C1 segment of cervical spinal cord (tissue), 14 donors: ENCODE results near the gene BMP4.

Source experiments
- DNase-seq, 14 donors: peaks; one replicate each; lab custom pipeline; 2025; lab: John Stamatoyannopoulos, UW

Gene BMP4

DNA sequence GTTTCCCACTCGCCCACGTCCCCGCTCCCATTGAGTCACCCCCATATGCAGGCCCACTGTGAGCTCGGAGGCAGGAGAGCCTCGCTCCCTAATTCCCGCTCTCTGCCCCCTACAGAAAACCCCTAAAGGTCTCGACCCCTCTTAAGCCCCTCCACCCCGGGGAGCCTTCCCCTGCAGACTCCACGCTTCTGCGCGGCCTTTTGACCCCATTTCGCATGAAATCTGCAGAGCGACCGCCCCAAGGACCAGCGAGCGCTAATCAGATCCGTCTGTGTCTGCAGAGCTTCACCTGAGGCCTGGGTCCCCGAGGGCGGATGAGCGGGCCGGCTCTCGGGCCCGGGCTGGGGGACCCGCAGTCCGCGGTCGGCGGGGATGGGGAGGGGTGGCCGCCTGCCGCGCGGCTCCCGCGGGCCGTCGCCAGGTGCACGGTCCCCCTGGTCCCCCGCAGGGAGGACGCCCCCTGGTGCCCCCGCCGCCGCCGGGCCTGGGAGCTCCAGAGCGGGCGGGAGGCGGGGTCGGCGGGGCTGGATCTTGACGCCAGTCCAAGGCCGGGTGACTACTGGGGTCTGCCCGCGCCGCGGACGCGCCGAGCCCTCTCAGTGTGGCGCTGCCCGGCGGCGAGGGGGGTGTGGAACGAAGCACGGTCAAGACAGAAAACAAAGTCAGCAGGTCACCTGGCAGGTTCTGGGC lies 10.1 kb downstream of the BMP4 start:
- peak in 1 of 14 donors; percentile 18 for DNase-seq

DNA sequence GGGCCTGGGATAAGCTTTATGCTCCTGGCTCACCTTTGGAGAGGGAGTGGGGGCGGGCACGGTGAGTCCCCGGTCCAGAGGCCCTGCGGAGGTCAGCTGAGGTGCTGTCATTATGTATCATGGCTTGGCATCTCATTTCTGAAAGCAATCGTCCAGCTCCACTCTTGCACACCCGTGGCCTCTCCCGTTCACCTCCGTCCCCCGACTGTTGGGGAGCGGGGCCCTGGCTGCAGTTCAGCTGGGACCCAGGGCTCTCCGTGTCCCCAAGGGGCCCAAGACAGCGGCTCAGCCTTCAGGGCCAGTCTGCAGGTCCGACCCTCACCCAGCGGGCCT lies 10.6 kb downstream of the BMP4 start:
- no peak for DNase-seq

DNA sequence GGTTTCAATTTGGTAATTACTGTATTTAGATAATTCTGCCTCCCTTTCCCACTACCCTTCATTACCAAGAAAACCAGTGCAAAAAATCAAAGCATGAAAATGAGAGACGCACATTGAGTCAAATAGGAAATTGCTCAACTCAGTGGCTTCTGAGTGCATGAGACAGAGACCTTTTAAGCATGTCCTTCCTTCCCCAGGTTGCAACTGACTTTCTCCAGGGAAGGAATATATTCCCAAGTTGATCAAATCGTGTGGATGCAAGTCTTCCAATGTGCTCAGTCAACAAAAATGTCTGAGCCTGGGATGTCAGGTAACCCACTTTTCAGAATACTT lies 12.9 kb downstream of the BMP4 start:
- no peak for DNase-seq

DNA sequence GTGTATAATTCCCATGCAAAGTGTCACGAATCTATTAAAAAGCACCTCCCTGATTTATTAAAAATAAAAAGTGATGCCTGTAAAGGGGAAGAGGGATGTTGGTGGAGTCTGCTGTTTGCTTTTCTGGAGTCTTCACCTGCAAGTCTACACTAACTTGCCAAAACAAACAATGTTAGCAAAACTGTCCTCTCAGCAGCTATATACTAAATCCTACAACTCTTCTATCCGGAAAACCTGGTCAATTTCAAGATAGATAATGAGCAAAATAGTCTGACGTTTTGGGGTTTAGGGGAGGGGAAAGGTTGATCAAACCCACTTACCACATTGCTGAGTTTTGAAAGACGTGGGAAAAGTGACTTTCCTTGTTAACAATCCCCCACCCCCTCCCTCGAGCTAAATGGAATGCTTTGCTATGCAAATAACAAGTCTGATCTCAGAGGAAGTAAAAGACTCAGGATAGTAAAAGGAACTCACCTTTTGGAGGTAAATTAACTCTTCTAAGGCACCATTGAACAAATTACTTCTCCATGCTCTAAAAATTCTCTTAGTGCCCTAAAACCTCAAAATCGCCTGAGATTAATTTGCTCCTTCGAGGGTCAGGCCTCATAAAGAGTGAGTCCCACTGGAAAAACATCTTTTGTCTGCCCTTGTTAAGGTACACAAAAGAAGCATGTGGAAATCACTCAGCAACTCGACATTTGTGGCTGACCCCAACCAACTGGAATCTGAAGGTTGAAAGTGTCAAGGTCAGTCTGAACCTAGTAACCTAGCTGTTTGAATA lies 13.5 kb downstream of the BMP4 start:
- no peak for DNase-seq

DNA sequence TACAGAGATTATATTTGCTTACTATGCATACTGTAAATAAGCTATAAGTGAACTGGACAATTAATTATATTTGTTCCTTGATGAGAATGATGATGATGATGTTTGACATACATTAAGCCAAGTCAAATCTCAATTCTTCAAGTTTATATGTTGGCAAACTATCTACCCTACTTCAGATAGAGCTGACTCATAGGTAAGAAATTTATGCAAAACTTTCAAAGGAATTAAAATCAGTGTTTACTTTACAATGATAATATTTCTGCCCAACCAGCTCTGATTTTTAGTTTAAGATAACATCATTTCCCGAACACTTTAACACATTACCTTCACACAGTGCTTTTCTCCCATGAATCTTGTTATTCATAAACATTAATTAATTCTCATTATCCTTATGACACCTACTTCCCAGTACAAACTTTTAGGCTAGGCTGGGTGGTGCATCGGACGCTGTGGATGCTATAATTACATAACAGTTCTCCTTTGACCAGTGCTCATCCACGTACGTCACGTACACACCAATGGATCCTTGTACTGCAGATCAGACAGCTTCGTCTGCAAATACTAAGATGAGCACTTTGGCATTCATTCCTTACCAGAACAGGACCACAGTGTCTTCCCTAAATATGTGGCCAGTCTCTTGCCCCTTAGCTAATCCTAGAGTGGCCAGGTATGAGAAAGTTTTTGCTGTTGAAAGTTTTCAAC lies 18.3 kb downstream of the BMP4 start:
- DNase-seq, result no peak

DNA sequence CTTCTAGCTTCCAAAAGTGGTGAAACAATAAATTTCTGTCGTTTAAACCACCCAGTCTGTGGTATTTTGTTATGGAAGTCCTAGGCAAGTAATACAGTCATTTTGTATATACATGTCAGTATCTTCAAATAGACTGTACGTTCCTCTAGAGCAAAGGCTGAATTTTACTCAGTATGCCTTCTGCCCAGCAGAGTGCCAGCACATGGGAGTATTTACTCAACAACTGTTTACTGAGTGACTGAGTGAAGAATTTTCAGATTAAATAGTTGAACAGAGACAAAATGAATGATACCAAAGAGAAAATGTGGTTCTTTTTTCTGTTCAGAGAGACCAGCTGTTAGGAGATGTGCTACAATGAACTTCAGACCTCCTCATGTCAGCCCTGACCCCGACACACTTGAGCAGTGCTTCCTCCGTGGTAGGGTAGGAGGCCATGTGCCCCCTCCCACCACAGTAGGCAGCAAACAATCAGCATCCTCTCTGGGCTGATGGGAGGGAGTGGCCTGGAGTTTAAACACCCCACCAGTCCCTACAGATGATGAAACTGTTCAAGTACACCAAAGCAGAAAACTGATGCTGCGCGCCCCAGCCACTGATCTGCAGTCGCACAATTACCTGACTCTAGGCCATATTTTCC lies 21.7 kb downstream of the BMP4 start:
- no peak for DNase-seq

DNA sequence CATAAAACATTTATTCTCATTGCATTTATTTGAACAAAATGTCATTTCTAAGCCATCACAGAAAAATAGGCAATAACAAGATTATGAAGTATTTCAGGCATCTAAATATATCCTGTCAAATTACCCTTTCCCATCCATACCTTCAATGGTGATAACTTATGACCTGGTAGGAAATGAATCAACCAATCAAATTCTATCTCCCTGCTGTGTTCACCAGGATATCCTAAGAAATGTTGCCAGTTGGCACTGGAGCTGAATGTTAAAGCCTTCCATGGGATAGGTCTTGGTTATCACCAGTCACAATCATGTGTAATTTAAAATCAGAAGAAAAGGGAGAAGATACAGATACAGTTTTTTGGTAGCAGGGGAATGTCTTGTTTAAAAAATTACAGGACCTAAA lies 23.7 kb downstream of the BMP4 start:
- no peak for DNase-seq

DNA sequence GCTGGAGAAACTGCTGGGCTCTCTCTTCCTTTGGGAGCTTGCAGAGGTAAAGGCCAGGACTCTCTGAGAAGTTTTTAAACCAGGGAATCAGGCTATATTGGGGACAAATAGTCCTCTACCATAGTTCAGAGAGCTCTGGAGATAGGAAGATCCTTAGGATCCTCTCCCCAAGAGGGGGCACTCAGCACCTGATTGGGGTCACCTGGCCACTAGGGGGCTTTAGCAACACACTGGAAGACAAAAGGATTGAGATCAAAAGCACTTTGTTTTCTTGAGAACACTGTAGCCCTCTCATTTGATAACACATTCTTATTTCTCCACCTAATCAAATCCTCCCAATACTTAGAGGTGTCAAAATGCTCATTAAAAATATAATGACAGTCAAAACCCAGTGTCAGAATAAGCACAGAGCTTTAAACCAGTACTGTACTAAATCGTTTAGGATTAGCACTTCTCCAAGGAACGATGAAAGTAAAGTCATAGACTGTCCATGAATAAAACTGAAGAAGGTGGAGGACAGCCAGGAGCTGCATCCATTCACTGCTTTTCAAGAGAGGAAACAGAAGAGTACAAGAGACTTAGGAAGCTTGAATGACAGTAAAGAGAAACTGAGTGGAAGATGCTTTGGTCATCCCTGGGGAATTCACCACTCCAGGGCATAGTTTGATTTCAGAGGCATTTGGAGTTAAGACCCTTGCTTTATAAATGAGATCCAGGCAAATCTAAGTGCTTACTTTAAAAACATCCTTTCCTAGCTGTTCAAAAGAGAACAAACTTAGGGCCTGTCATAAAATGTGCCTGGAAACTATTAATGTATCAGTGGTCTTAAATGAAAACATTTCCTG lies 26.5 kb downstream of the BMP4 start:
- DNase-seq, result no peak

DNA sequence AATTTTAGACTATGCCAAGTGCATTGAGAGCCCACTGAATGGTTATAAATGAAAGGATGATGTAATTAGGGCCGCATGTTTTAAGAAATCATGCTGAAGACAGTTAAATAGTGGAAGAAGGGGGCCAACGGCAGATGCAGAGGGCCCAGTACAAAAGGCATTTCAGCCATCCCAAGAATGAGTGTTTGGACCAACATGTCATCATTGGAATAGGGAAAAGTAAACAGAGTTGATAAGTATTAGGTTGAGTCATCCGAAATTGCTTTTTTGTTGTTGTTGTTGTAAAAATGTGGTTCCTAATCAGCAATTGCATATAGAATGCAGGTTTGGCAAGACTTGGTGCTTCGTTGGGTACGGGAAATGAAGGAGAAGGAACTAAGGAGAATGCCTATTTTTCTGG lies 29.5 kb downstream of the BMP4 start:
- DNase-seq, result no peak

DNA sequence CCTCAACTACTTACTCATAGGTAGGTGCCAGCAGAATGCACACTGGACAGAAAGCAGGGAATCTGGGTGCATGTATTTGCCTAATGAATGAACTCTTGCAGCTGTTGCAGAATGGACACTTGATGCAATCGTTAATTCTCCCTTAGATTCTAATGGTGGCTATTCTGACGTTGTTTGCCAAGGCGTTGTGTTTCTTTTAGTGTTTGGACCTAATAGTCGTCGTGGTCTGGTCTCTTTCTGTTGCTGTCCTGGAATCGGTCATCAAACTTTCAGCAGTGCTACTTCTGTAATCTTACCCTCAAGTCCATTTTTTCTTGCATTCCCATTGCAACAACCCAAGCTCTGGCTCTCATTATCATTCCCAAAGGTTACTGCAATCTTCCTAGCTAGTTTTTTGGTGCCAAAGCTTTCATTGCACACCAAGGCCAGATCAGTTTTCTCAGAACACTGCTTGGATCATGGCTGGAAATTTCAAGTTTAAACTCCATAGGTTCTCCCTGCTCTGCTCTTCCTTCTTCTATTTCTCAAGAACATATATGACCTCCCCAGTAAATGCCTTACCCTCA lies 31.3 kb downstream of the BMP4 start:
- no peak for DNase-seq

DNA sequence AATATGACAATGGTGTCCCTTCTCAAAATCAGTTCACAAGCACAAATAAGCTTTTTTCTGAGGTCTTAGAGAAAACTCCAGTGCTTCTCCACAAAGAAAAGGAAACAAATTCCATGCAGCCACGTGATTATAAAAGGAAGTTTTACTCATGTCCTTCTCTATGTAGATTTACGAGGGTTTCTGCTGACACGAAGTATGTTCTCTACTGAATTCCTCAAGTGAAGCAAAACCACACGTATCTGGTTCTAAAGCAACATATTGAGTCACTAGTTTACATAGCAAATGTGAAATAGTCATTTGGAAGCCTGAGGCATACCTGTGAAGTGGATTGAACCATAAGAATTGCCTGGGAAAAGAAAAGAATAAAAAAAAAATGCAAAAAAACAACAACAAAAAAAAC lies 31.9 kb downstream of the BMP4 start:
- DNase-seq, result no peak

DNA sequence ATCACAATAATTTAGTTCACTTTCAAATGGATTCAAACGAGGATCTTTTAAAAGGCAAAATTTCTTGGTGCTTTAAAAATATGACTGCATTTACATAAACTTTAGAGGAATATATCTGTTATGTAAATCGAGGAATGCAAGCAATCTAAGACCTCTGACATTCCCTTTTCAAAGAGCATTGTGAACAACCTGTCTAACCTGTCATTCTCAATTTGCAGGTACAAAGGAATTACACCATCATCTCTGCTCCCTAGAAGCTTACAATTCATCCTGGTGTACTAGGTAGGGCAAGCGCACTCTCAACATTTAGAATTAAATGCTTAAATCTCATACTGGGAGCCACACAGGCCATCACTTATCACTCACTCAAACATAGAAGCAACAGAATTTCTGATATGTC lies 35.6 kb downstream of the BMP4 start:
- no peak for DNase-seq

DNA sequence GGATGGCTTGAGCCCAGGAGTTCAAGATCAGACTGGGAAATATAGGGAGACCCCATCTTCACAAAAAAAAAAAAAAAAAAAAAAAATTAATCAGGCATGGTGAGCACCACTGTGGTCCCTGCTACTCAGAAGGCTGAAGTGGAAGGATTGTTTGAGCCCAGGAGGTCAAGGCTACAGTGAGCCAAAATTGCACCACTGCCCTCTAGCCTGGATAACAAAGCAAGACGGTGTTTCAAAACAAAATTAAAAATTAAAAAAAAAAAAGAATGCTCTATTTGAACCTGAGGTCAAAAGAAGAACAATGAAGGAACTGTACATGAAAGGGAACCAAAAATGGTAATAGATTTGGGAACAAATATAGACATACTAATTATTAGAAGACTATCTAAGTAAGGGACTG lies 40.4 kb downstream of the BMP4 start:
- no peak for DNase-seq

DNA sequence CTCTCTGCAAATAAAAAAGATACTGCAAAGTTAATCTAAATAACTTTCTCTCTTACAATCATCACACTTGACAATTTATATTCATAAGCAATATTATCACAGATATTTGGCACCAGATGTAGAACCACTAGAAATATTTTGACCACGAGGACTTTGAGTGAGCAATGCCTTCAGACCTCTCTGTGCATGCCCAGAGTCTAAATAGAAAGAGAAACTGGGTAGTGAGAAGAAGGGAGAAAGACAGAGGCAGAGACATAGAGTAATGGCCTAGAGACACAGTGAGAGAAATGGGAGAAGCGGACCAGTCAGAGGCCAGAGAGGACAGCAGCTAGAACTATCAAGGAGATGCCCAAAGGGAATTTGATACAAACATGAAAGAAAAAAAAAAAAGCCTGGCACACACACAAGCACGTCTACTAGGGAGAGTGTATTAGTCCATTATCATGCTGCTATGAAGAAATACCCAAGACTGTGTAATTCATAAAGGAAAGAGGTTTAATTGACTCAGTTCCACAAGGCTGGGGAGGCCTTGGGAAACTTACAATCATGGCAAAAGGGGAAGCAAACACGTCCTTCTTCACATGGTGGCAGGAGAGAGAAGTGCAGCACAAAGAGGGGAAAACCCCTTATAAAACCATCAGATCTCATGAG lies 41.1 kb downstream of the BMP4 start:
- DNase-seq, result no peak

DNA sequence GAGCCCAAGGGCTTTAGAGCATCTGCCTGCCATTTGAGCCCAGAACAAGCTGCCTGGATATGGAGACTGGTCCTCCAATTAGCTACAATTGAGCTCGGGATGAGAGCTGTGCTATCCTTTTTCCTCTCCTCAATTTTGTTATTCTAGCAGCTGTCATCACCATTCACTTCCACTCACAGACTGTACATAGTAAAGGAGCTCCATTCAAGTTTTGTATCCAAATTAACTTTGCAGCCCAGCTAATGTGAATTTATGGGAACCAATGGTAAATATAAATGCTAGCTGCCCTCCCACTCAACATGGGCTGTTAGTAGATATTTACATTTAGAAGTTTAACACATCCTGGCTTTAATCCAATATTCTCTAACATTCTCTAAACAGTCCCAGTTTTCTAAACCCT lies 44.6 kb downstream of the BMP4 start:
- no peak for DNase-seq

DNA sequence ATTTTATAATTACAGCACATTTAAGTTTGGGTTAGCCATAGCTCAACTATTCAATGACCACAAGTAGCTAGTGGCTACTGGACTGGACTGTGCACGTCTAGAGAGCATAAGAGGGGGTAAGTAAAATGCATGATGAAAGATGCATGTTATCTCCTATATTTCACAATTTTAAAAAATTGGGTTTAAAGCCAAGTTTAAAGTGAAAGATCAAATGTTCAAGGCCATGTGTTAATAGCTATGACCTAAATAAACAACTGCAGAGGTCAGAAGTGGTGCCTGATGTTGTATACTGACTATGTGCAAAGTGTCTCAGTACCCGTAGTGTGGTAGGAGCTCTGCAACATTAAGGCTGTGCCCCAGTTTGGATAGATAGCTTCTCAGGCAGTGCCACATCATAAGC lies 48.2 kb downstream of the BMP4 start:
- no peak for DNase-seq

DNA sequence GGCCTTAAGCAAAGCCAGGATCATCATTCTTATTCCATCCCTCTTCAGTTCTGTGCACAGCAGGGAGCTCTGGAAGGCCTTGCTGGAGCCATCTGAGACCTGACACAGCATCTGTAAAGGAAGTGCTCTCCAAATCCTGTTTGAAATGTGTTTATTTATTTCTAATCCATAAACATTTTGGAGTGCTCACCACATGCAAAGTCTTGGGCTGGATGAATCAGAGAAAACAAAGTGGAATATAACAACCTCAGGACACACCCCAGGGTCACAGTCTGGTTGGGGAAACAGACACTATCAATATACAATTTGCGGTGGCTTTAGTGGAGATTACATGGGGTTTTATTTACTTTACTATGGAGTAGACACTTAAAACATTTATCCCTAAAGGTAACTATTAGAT lies 54.3 kb downstream of the BMP4 start:
- DNase-seq, result no peak

DNA sequence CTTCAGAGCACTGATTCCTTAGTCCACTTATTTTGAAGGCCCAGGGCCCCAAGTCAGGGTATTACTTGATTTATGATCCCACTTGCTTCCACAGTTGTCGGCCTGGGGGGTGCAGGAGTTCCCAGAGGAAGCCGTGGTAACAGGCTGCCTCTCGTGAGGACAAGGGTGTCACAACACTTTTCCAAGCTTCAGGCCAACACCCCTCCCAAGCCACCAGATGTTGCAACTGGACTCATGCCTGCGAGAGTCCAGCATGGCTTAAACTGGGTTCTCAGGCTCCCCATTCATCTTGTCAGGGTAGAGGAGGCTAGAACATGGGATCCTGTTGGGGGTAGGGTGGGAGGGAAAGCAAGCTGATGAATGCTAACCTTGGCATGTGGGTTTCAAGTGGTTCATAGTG lies 56.1 kb downstream of the BMP4 start:
- DNase-seq, result no peak
